ENCODE results near the gene CTSE.

DNA sequence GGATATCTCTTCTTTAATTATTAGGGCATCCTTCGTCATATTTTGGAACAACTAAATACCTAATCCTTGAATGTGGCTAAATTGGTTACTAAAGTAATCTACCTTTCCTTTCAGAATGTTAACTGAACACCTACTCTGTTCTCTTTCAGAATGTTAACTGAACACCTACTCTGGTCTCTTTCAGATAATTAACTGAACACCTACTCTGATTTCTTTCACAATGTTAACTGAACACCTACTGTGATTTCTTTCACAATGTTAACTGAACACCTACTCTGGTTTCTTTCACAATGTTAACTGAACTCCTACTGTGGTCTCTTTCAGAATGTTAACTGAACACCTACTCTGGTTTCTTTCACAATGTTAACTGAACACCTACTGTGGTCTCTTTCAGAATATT is 42.4 kb downstream of the CTSE start:
- TF ChIP-seq EZH2 (IDR thresholded peaks at IDR 0.05; ENCODE audit: low read length), result no peak
- TF ChIP-seq CTCF (optimal IDR thresholded peaks at IDR 0.05 in 1 of 3, IDR thresholded peaks at IDR 0.05 in 1 of 3, conservative IDR thresholded peaks at IDR 0.05 in 1 of 3; ENCODE audit: extremely low read depth in 1 of 3, insufficient read depth in 2 of 3, low read length in 3 of 3), result no peak
